ENCODE results near the gene OR10H3.
"Not testable (repeated sequence)": the region's sequence is repeated elsewhere in the genome, so short reads cannot be mapped to it uniquely, and the experiment has no call there.

The OR10H3 gene

DNA sequence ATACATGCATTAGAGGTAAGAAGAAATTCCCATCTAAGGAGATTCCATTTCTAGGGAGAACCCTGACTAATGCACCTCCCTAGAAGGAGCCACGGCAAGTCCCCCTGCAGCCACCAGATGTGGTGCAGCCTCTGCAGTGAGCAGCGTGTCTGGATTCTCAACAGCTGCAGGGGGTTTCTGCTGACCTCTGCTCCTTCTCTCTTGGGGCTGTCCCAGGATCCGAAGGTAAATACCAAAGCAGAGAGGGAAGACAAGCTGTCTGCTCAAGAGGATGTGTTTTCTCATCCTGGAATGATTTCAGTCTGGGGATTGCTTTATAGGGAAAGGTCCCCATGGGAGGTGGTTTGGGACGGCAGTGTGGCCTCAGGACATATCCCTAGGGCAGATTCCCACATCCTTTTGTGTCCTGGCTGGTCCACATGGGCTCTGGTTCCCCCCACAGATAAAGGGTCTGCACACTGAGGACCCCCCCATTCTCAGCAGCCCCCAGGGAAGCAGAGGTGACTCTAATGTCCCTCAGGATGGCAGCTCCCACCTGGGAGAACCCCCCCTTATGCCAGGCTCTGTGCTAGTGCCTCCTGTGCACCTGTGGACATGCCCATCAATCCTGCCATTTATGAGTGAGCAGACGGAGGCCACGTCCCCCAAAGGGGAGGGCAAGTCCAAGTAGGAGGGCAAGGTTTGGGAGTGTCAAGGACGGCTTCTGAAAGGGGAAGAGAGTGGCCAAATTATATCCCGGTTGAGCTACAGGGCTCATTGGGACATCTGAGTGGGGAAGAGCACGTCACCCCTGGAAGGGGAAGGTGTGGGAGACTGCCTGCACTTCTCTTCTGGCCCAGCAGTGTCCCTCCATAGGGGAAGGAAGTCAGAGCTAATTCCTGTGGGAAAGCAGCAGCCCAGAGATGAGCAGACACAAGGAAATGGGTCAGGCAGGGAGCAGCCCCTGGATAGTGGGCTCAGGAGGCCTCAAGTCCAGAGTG is 39.5 kb downstream of the OR10H3 start:
- DNase-seq (ENCODE audit: low read depth in 3 of 3) = no peak

DNA sequence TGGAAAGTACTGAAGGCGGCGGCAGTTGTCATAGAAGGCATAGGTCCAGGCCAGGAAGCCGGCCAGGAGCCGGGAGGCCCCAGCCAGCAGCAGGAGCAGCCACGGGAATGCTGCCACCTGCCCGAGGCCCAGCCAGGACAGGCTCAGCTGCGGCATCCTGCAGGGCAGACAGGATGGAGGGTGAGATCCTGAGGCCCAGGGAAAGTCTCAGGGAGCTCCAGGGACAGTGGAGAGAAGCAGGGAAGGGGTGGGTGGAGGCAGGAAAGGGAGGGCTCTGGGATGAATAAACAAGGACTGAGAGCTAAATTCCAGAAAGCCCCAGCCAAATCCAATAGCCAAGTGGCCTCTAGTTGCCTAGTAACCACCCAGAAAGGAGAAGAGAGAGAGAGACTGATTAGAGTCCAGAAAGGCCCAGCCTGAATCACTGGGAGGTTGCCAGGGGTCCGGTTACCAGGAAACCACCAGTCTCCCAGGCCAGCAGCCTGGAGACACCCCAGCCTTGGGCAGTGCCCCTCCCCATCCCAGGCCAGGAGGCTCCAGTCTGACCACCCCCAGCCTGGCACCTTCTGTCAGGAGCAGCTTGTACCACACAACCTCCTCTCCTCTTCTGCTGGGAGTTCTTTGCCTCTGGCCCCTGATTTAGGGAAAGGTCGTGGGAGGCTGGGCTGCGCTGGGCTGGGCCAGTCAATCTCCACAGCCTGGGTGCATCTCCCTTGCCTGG is 42.1 kb downstream of the OR10H3 start:
- DNase-seq (ENCODE audit: low read depth in 3 of 3) = no peak

DNA sequence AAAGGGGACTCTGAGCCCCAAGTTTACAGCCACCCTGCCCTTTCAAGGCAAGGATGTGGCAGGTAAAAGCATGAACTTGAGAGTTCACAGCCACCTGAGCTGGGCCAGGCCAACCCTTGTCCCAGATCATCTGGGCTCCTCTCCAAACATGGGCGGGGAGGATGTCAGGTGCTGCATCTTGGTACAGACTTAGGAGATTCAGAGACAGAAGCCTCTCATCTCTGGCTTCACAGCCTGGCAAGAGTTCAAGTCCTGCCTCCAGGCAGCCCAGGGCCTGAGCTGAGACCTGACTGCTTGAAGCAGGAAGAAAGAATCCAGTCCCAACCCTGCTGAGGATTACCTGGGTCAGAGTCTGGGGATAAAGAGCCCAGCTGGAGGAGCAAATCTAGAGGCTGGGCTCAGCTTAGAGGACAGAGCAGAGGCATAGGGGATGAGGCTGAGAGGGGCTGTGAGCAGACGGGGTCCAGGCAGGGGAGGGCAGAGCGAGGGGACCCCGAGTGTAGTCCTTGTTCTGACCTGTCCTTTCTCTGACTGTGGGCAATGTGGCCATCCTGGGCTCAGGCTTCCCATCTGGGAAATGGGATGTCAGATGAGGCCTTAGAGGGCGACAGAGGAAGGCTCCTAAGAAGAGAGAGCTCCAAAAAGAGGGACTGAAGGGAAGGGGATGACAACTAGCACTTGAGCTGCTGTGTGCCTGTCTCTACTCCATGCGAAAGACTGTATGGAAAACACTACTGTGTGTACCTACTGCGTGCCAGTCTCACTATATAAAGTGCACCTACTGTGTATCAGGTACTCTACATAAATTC is 43.0 kb downstream of the OR10H3 start:
- DNase-seq (ENCODE audit: low read depth in 3 of 3) = no peak

DNA sequence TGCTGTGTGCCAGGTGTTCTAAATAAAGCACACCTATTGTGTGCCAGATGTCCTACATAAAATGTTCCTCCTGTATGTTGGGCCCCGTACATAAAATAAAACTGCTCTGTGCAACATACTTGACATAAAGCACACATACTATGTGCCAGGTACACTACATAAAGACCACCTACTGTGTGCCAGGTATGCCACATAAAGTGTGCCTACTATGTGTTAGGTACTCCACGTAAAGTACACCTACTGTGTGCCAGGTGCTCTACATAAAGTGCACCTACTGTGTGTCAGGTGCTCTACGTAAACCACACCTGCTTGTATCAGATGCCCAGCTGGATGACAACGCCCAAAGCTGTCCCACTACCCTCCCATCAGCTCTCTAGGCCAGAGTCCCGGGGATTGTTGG is 43.9 kb downstream of the OR10H3 start:
- DNase-seq (ENCODE audit: low read depth in 3 of 3) = no peak

DNA sequence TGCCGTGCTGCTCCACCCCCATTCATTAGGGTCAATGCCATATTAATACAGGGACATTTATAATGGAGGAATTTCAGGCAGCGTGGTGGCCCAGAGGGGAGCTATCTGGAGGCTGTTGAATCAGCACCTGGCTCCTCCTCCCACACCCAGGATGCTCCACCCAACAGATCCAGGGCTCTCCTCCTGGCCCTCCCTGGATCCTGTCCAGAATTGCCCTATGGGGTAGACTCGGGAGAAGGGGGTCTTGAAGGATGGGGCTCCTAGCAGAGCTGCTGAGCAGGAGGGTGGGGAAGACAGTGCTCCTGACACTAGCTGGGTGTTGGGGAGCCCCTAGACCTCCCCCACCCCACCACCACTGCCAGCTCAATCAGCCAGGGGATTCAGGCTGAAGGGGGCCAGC is 44.4 kb downstream of the OR10H3 start:
- DNase-seq (ENCODE audit: low read depth in 3 of 3) = no peak

DNA sequence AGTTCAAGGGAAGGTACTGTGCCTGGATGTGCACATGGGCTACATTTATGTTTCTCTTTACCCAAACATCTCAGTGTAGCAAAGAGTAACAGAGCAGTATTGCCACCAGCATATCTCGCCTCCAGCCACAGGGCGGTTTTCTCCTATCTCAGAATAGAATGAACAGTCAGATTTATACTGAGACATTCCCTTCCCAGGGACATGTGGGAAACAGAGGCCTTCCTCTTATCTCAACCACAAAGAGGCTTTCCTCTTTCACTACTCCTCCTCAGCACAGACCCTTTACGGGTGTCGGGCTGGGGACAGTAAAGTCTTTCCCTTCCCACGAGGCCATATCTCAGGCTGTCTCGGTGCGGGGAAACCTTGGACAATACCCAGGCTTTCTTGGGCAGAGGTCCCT is 45.1 kb downstream of the OR10H3 start:
- DNase-seq (ENCODE audit: low read depth in 3 of 3) = not testable (repeated sequence)

DNA sequence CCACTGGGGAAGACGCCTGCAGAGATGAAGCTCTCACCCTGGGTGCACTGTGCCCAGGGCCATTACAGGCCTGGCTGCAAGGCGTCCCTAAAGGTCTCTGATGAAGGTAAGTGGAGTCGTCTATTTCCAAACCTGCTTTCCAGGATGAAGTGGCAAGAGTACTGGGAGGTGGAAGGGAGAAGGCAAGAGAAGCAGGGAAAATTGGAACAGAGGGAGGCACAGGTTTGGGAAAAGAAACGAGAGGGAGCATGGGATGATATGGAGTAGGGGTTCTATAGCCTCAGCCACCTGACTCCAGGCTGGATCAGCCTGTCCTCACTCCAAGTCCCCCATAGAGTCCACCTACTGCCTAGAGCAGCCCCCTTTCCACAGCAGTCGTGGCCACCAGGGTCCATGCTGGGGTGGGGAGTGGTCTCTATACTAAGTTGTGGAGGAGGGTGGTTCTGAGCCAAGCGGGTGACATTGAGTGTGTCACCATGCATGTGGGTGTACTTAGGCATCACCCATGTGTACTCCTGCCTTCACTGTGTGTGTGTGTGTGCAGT is 49.9 kb downstream of the OR10H3 start, which contains the start of gene OR10H5:
OR10H5 (plus strand) TSS at position 51 of the 545 bp plus-strand sequence. CDS start 6,388 bp downstream, outside the sequence.
- DNase-seq (ENCODE audit: low read depth in 3 of 3) = no peak

DNA sequence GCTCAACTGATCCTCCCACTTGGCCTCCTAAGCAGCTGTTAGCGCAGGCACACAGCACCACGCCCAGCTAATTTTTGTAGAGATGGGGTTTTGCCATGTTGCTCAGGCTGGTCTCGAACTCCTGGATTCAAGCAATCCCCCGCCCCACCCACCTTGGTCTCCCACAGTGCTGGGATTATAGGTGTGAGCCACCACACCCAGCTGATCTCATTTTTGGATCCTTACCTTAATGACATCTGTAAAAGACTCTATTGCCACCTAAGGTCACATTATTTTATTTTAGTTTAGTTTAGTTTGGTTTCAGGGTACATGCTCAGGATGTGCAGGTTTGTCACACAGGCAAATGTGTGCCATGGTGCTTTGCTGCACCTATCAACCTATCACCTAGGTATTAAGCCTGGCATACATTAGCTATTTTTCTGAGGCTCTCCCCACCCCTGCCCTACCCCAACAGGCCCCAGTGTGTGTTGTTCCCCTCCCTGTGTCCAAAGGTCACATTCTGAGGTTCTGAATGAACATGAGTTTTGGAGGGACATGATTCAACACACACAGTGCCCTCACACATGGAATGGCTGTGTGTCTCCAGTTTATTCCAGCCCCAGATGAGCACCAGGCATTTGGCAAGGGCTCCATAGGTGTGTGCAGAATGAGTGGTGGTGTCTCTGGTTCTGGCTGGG is 50.9 kb downstream of the OR10H3 start:
- DNase-seq (ENCODE audit: low read depth in 3 of 3) = no peak

DNA sequence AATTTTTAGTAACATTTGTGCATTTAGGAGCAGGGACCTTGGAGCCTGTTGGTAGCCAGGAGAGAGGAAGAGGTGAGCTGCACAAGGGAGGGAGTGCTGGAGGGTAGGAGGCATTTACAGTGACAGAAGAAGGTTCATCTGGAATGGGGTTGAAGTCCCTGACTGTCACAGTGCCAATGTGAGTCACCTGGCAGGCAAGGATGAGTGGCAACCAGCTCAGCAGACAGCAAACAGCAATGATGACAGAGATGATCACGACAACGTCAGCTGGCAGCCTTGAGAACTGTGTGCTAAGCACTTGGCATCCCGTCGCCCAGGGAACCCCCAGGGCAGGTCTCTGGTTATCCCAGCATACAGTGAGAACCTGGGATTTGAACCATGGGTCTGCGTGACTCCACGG is 52.3 kb downstream of the OR10H3 start:
- no peak for DNase-seq (ENCODE audit: low read depth in 3 of 3)

Measured in stimulated activated CD4-positive, alpha-beta T cell treated with anti-CD3 and anti-CD28 coated beads, TNF-alpha, amount 100 ng/mL, for 24 hours (primary cell).